Spleen (tissue), 7 donors: ENCODE data around the gene ADAM23.

Experiments used
- CTCF ChIP-seq, 11 experiments: fragments of 200-600 bp in 7 of 11; fragments of 450-650 bp in 4 of 11; sonication (generic) in 4 of 11; IDR thresholded peaks in 8 of 11; conservative IDR thresholded peaks in 3 of 11; 1 replicate in 7 of 11; 2 replicates in 4 of 11; pipeline versions ENCODE4 v1.4.0 to v1.8.0; 2016 to 2021; ENCODE audit warnings: antibody characterized with exemption in 11 of 11, inconsistent platforms in 4 of 11, mild to moderate bottlenecking in 1 of 11
- POLR2A ChIP-seq, 3 donors: fragments of 450-650 bp; IDR thresholded peaks; one replicate each; pipeline ENCODE4 v1.5.1; 2017; ENCODE audit warnings: antibody characterized with exemption in 3 of 3, mild to moderate bottlenecking in 1 of 3
- donor health status: DM: no; HTN: no; CAD: no; lungs with moderate emphysema.
- donor health status: DM: no; HTN: no; CAD: no.
- donor health status: DM: no; HTN: no; CAD: no.

GRCh38 chr2:206665251-206665650 lies 221.9 kb downstream of the ADAM23 start:
- no peak for TF ChIP-seq CTCF (IDR thresholded peaks at IDR 0.05 in 8 of 11, conservative IDR thresholded peaks at IDR 0.05 in 3 of 11)
- no peak for TF ChIP-seq POLR2A (IDR thresholded peaks at IDR 0.05)
